Stimulated activated CD4-positive, alpha-beta T cell treated with anti-CD3 and anti-CD28 coated beads, Interleukin-1b, Interleukin-23, amount 100 ng/mL, for 4 hours (primary cell): ENCODE measurements around the gene GAL3ST3.
A peak's percentile ranks its signal among the peaks of the same experiment; 100 is the strongest.
"Not testable (repeated sequence)": the region's sequence is repeated elsewhere in the genome, so short reads cannot be mapped to it uniquely, and the experiment has no call there.

Experiments used
- DNase-seq, 2 donors: peaks; one replicate each; pipeline ENCODE4 v3.0.0-alpha.2; 2020; ENCODE audit warnings: low read depth in 2 of 2

GAL3ST3 gene

DNA sequence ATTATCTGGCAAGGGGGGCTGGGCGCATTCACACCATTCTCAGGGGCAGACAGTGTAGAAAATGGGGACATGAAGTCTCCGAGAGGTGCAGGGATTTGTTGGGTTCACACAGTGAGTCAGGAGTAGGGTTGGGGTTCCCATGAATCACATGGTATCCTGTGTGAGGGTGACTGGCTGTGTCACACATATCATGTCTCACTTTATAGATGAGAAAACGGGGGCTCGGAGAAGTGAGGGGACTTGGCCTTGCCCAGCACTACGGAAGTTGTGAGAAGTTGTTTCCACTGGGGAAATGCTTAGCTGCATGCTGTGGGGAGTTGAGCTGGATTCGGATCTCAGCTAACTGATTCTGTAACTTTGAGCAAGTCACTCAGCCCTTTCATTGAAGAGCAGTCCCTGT lies 4.2 kb downstream of the GAL3ST3 start:
- no peak for DNase-seq

DNA sequence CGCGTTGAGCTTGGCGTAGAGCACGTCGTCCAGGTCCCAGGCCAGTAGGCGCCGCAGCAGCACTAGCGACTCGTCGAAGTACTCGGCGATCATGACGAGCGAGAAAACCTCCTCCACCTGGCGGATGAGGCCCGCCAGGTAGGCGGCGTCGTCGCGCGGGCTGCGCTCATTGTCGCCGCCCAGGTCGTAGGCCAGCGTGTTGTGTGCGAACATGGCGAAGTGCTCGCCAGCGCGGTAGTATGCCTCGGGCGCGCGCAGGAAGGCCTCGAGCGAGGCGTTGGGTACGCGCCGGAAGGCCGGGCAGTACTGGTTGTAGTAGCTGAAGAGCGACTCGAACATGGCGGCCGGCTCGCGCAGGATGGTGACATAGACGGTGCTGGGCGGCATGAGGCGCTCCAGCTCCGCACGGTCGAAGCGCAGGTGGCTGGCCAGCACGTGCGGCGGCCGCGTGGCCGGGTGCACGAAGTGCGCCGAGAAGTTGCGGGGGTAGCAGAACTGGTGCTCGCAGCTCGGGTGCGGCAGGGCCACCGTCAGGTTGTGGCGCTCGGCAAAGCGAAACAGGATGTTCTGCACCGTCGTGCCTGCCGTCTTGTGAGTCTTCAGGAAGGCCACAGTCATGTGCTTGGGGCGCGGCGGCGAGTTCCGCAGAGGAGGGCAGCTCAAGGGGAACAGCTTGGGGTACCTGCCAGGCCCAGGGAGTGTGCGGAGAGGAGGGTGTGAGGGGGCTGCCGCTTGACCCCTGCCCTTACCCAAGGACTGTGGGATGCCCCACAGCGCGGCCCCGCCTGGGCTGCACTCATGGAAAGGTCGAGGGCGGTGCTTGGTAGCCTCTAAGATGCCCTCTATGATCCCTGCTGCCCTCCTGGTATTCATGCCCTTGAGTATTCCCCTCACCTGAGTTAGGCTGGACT lies 5.7 kb downstream of the GAL3ST3 start:
- no peak for DNase-seq

DNA sequence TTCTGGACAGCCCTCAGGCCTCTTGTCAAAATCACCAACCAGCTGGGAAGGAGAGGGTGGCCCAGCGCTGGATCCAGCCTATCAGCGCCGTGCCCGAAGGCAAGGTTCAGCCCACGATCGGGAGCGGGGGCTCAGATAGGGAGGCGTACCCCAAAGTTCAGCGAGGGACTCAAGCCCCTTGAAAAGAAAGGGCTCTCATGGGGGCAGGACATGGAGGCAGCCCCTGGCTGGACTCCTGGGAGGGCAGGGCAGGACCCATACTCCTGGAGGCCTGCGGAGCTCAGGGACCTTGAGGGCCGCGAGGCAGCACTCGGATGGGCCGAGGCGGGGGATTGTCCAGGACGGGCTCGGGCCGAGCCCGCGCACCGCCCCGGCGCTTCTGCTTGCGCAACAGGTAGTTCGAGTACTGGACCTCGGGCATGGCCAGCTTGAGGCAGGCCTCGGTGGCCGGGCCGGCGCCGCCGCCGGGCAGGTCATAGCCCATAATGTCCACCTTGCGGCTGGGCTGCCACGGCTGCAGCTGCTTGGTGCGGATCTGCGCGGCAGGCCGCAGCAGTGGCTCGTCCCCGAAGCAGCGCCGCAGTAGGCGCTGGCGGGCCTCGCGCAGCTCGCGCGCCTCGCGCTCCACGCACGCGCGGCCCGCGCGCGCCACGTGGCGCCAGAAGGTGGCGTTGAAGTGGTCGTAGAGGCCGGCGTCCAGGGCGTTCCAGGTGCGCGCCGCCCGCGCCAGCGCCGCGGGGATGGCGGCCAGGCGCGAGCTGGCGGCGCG lies 6.5 kb downstream of the GAL3ST3 start:
- DNase-seq: no peak

DNA sequence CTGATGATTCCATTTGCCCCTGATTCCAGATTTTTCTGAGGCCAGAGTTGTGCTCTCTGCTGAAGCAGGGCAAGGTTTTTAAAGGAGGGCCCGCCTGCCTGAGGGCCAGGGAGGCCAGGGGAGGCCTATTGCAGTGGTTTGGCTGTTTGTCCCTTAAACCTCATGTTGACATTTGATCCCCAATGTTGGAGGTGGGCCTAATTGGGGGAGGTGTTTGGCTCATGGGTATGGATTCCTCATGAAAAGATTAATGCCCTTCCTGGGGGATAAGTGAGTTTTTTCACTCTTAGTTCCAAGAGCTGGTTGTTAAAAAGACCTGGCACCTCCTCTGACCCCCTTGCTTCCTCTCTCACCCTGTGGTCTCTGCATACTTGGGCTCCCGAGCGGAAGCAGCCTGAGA lies 9.2 kb downstream of the GAL3ST3 start:
- DNase-seq: no peak

DNA sequence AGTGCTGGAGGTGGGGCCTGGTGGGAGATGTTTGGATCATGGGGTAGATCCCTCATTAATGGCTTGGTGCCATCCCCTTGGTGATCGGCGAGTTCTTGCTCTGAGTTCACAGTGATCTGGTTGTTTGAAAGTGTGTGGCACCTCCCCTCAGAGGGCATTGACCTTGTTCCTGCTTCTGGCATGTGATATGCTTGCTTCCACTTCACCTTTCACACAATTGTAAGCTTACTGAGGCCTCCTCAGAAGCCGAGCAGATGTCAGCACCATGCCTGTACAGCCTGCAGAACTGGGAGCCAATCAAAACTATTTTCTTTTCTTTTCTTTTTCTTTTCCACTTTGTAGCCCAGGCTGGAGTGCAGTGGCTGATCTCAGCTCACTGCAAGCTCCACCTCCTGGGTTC lies 11.6 kb downstream of the GAL3ST3 start:
- DNase-seq: no peak

DNA sequence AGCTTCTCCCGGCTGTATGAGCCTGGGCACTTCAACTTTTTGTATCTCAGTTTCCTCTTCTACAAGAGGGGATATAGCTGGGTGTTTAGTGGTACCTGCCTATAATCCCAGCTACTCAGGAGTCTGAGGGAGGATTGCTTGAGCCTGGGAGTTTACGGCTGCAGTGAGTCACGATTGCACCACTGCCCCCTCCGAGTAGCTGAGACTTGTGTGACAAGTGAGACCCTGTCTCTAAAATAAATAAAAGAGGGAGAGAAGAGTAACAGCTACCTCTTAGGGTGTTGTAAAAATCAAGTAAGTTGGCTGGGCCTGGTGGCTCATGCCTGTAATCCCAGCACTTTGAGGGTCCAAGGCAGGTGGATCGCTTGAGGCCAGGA lies 12.6 kb downstream of the GAL3ST3 start:
- no peak for DNase-seq

DNA sequence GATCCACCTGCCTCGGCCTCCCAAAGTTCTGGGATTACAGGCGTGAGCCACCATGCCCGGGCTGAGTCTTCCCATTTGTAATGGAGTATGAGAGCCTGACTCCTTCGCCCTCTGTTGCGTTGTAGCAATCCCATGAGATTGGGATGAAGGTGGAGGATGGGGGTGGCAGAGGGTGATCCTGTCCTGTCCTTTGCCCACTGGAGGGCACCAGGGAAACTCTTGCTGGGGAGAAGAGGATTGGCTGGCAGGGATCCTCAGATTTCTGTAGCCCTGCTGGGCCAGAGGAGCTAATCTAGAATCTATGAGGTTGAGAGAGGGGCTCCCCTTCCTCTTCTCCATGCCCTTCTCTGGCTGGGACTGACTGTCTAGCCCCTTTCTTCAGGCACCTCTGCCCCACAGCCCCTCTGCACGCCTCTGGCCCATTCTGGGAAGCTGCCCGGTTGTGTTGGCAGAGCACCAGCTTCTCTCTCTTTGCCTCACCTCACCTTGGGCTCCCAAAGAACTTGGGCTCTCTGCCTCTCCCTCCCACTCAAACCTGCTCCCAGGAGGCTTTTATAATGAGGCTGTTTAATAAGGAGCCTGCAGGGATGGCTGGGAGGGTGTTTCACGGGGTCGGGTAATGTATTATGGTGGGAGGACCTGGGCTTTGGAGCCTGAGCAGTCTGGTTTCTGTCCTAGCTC lies 13.2 kb downstream of the GAL3ST3 start:
- DNase-seq: no peak

DNA sequence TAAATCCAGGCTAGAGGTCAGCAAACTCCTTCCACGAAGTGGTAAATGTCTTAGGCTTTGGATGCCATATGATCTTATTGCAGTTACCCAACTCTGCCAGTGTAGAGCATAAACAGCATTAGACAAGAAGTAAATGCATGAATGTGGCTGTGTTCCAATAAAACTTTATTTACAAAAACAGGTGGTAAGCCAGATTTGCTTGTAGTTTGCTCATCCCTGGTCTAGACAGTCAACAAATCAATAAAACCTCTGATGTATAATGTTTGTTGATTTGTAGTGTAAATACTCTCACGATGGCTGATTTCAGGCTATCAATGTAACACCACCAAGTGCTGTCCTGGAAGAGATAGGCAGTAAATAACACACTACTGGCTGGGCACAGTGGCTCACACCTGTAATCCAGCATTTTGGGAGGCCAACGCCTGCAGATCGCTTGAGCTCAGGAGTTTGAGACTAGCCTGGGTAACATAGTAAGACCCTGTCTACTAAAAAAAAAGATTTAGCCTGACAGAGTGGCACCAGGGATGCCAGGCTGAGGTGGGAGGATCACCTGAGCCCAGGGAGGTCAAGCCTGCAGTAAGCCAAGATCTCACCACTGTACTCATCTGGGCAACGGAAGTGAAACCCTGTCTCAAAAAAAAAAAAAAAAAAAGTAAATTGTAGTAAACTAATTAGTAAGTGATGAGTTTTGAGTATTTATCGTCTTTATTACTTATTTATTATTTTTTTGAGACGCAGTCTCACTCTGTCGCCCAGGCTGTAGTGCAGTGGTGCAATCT lies 15.8 kb downstream of the GAL3ST3 start:
- no peak for DNase-seq

DNA sequence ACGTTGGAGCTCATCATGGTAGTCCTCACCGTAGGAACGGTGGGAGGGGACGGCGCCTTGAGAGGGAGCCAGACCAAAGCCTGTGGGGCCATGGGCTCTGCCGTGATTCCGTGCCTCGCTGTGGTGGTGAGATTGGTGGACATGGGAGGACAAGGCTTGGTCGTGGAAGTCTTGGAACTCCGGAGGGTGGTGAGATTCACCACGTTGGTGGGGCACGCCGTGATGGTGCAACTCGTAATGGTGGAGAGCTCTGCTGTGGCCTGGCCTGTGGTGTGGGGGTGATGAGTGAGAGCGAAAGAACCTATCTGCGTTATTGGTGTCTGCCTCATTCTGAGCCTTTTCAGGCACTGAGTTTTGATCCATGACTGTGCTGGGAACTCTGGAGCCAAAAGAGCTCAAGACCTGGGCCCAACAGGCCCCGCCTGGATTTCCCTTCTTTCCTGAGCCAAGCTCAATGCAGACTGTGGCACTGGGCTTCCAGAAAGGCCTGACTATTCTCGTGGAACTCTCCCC lies 22.9 kb downstream of the GAL3ST3 start, which contains the start of gene CATSPER1:
TSS of gene CATSPER1 (minus strand) at position 463 of the 513 bp plus-strand sequence. CDS start at position 363, 100 bp downstream.
- no peak for DNase-seq

DNA sequence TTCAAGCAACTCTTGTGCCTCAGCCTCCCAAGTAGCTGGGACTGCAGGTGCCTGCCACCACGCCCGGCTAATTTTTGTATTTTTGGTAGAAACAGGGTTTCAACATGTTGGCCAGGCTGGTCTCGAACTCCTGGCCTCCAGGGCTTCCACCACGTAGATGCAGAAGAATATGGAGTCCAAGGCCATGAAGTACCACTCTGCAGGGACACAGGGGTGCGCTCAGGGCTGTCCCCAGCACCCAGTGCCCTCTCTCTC lies 25.8 kb downstream of the GAL3ST3 start:
- DNase-seq: not testable (repeated sequence)

DNA sequence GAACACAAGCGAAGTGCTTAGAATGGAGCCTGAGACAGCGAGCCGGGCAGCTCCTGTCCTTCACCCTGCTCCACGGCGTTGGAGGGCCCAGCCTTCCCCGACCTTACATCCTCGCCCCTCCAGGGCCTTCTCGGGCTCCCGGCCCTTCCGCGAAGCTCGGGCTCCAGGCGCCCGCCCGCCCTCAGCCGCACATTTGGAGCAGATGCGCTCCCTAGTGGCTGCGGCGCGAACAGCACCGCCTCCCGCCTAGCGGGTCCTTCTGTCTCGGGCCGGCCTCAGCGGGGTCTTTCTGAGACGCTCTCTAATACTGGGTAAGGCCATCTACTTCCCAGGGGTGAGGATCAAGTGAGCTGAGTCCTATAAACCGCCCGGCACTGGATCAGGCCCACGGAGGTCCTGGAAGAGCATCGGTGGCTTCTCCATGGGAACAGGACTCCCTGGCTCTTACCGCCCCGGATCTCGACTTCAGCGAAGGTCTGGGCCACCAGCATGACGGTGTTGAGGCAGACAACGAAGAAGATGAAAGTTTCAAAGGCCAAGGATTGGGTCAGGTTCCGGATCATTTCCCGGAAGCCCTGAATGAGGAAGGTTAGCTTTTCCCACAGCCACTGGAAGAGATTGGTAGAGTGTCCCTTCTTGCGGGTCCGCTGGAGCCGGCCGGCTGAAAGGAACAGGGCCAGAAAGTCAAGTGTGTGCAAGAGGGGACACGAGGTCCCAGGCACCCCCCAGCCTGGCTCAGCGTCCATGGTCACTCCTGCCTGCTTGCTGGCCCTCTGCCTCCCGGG lies 26.4 kb downstream of the GAL3ST3 start:
- DNase-seq: peak; percentile 75 to 81

DNA sequence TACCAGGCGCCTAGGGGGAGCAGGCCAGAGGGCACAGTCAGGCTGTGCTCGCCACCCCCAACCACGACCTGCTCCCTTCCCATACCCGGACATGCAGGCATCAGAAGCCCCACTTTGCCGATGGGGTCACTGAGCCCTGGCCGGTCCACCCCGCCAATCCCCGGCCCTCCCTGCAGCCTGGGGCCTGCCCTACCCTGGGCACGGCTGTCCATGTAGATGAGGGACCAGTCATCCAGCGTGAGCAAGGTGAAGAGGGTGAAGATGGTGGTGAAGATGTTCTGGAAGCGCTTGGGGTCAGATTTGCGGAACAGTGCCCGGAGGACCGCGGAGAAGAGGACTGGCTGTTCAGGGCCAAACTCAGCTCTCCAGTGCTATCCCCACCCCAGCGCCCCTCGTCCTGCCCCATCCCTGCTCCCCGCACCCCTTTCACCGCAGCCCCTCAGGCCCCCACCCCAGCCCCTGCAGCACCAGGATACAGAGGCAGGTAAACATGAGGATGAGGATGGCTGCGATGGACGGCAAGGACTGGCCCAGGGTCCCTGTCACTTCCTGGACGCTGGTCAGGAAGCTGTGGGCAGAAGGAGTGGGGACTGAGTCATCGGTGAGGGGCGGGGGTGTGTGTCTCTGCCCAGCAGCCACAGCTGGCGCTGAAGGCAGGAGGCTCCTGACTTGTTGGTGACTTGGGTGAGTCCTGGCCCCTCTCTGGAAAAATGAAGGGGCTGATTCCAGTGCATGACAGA lies 28.2 kb downstream of the GAL3ST3 start:
- DNase-seq: no peak

DNA sequence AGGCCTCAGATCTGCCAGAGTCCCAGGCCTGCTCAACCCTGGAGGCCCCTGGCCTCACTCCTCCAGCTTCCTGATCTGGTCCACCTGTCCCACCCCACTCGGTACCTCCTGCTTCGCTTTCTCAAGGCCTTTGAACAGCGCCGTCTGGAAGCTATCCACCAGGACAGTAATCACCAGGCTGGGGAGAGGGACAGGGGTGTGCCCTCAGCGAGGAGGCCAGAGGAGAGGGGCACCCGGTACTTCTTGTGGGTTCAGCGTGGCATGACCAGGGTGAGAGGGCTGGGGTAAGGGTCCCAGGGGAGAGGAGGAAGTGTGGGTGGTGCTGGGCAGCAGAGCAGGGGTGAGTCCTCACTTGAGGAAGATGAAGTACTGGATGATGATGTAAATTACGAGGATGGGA lies 28.7 kb downstream of the GAL3ST3 start:
- DNase-seq: no peak

DNA sequence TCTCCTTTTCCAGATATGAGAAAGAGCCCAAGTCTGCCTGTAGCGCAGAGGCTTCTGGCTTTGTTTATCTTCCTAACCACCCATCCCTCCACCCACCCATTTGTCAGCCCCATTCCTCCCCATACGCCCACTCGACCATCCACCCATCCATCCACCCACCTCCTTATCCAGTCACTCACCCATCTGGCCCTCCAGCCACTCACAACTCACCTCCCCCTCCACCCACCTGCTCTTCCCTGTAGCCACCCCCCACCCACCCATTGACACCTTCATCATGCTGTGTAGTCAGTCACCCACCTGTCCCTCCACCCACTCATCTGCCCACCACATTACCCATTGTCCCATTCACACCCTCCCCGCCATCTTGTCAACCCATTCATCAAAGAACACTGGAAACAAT lies 31.6 kb downstream of the GAL3ST3 start:
- DNase-seq: peak in 1 of 2 donors; percentile 58

DNA sequence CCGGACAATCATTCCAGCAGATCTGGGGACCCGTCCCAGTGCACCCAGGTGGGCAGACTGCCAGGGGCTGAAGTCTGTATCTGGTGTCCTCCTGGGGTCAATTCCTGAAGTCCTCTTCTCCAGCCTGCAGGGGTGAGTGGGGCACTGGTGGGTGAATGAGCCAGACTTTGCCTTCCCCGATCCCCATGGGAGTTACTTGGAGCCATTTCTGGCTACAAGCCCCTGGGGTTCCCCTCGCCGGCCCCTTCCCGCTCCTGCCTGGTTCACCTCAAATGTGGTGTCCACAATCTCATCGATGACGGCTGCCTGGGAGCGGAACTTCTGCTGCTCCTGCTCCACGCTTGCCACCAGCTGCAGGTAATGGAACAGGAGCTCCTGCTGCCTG lies 32.2 kb downstream of the GAL3ST3 start:
- no peak for DNase-seq

DNA sequence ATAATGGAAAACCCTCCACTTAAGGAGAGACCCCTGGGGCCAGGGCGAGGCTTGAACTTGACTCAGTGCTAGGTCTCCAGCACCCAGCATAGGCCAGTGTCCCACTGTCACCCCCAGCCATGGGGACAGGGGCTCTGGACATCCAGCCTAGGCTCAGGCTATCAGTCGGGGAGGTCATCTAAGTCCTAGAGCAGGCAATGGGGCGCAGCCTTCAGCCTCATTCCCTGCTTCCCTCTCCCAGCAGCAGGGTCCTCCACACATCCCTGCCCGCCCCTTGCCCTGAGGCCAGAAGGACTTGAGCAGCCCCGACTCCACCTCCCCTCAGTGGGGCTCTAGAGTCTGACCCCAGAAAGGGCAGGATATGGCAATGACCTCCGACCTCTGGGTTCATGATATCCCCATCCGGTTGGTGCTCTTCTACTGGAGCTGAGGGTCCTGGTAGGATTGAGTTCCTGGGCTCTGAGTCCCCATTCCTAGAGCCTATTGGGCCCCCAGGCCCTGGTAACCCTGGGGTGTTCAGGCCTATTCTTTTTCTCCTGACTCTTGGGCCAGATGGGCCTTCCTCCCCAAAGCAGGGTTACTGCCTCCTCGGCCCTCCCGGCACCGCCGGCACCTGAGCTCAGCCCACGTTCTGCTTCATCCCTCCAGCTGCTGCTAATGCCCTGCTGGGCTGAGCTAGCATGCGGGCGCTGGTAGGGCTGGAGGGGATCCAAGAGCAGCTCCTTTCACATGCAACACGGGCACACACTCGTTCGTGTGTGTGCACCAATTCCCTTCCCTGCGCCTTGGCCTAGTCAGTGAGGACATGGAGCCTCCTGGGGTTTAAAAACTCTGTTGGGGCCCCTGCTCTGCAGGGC lies 32.8 kb downstream of the GAL3ST3 start:
- no peak for DNase-seq

DNA sequence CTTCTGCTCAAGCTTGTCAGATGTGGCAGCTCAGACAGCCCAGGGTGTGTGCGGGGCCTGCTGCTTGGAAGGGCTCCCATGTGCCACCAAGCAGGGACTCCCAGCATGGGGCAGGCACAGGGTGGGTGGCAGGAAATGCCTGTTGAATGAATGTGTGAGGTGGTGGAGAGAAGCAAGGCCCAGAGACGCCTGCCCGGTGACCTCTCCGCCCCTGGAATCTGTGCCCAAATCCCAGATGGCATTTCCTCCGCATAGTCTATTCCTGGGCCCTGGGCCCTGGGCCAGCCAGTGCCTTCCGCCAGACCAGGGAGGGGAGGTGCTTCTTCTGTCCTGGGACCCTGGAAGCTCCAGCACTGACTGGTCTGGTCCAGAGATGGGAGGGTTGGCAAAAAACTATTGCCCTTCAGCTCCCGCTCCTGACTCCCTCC lies 33.5 kb downstream of the GAL3ST3 start:
- DNase-seq: no peak

DNA sequence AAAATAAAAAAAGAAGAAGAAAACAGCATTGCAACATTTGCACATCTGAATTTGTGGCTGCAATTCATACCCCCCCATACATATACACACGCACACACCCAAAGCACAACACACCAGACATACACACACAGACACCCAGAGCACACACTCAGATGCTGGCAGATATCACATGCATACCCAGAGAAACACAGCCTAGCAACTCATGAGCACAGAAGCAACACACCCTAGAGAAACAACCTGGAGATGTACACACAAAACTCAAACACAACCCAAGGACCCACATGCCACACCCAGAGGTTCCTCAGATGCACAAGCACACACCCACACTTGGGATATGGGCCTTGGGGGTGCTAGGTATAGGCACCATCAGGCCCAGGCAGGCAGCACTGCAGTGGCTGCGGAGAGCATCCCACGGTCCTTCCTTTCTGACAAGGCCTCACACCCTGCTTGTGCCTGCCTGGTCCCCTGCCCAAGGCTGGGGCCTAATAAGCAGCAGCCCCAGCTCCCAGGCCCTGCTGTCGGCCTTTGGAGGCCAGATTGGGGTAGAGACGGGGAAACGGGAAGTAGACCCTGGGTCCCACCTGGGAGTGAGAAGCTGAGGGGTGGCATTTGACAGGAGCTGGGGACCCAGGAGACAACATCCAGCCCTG lies 34.0 kb downstream of the GAL3ST3 start:
- no peak for DNase-seq

DNA sequence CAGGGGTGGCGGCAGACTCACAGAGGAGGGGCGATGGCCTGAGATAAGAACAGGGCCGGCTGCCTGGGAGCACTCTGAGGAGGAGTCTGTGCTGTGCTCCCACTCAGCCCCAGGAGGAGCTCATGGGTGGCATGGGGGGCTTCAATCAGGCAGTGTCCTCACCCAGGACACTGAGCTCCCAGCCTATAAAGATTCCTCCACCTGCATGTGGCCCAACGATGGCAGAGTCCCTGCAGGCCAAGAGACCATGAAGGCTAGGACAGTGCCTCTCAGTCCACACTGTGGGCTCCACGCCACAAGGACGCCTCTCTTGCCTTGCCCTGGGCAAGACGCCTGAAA lies 35.2 kb downstream of the GAL3ST3 start:
- DNase-seq: no peak
